K562 (cell line): ENCODE results near the gene MARS1. TPM values are rescaled to one million over a fixed set of nuclear protein-coding genes. Genes with fewer than 3 reads are reported as not detected.

Experiments
- ATAC-seq: fragments of 200-7000 bp; cut with Tn5 transposase; 3 replicates; pipeline ENCODE4 v1.9.1; 2020; ENCODE audit warnings: moderate library complexity
- BruUV-seq: library from RNA; stranded (reverse); fragments of 400-500 nt; replicated peaks from 2 replicates; lab custom pipeline; 2021; lab: Mats Ljungman, UMichigan
- CTCF ChIA-PET: fragments of 300-600 bp; formaldehyde crosslinking; extraction: SDS; loops from one replicate; lab custom pipeline; 2021; ENCODE audit warnings: low intra/inter-chr PET ratio; lab: Yijun Ruan, JAX
- POLR2A ChIA-PET: fragments of 300-600, 350-650 bp; sonication (Branson Sonifier 250); formaldehyde crosslinking; extraction: SDS; loops from one replicate; lab custom pipeline; 2021; ENCODE audit warnings: antibody characterized with exemption, inconsistent platforms; lab: Yijun Ruan, JAX
- DNase-seq, 4 experiments: peaks; one replicate each; pipeline versions ENCODE4 v3.0.0 to v3.0.0-alpha.2; 2011 to 2018; ENCODE audit warnings: low spot score in 3 of 4, mixed read lengths in 3 of 4; ENCODE audit errors: extremely low read depth in 1 of 4
- FAIRE-seq: peaks from 2 replicates; lab custom pipeline; 2011; peaks lifted over from hg19 to GRCh38; lab: Jason Lieb, UNC
- H2AFZ ChIP-seq: 2 replicates; pipeline ENCODE4 v1.6.0; 2011; ENCODE audit warnings: low read depth, low read length, control low read depth, inconsistent platforms
- H3K27ac ChIP-seq: fragments of 200-600 bp; 3 replicates; pipeline ENCODE4 v1.8.0; 2011; ENCODE audit warnings: low read depth, mild to moderate bottlenecking, control low read depth, inconsistent platforms, low read length, moderate library complexity, mixed read lengths; ENCODE audit errors: extremely low read depth
- H3K27me3 ChIP-seq, 2 experiments: fragments of 300-600 bp in 1 of 2; 2 replicates in 1 of 2; 3 replicates in 1 of 2; pipeline versions ENCODE4 v1.6.0 to v1.8.0; 2011; ENCODE audit warnings: inconsistent platforms in 2 of 2, low read length in 2 of 2, mild to moderate bottlenecking in 1 of 2, mixed read lengths in 1 of 2, moderate library complexity in 1 of 2; ENCODE audit not compliant: control insufficient read depth in 2 of 2, insufficient read depth in 2 of 2
- H3K36me3 ChIP-seq: fragments of 300-600 bp; 3 replicates; pipeline ENCODE4 v1.8.0; 2011; ENCODE audit warnings: mild to moderate bottlenecking, low read length, inconsistent platforms; ENCODE audit not compliant: control insufficient read depth, insufficient read depth
- H3K4me1 ChIP-seq, 2 experiments: fragments of 200-600 bp in 1 of 2; replicated peaks in 1 of 2; 2 replicates in 1 of 2; 3 replicates in 1 of 2; pipeline versions ENCODE4 v1.5.1 to v1.8.0; 2011; ENCODE audit warnings: inconsistent platforms in 2 of 2, low read length in 2 of 2, mild to moderate bottlenecking in 1 of 2, mixed read lengths in 1 of 2, moderate library complexity in 1 of 2; ENCODE audit not compliant: control insufficient read depth in 2 of 2, insufficient read depth in 2 of 2
- H3K4me2 ChIP-seq: 2 replicates; pipeline ENCODE4 v1.6.1; 2011; ENCODE audit warnings: low read length, control low read depth, inconsistent platforms, mixed read lengths; ENCODE audit not compliant: insufficient read depth
- H3K4me3 ChIP-seq: fragments of 200-600 bp; sonication (generic), shearing (Covaris generic); 2 replicates; pipeline ENCODE4 v1.5.1; 2016; ENCODE audit warnings: control low read depth, inconsistent platforms
- H3K79me2 ChIP-seq: fragments of 200-600 bp; 3 replicates; pipeline ENCODE4 v1.8.0; 2011; ENCODE audit warnings: low read length, inconsistent platforms; ENCODE audit not compliant: control insufficient read depth, insufficient read depth
- H3K9ac ChIP-seq, 2 experiments: 2 replicates each; pipeline versions ENCODE4 v1.6.0 to v1.6.1; 2011; ENCODE audit warnings: low read depth in 2 of 2, low read length in 2 of 2, control low read depth in 1 of 2, inconsistent platforms in 1 of 2, mild to moderate bottlenecking in 1 of 2, mixed read lengths in 1 of 2; ENCODE audit not compliant: insufficient read depth in 1 of 2
- H3K9me1 ChIP-seq: one replicate; pipeline ENCODE4 v1.6.0; 2011; ENCODE audit warnings: inconsistent platforms, mild to moderate bottlenecking, low read length, moderate library complexity; ENCODE audit not compliant: control insufficient read depth, insufficient read depth
- H3K9me3 ChIP-seq: replicated peaks from 2 replicates; pipeline ENCODE4 v1.5.1; 2011; ENCODE audit warnings: low read depth, low read length, inconsistent platforms; ENCODE audit not compliant: control insufficient read depth, insufficient read depth
- H4K20me1 ChIP-seq: replicated peaks from 2 replicates; pipeline ENCODE4 v1.6.1; 2011; ENCODE audit warnings: low read length, inconsistent platforms, mixed read lengths; ENCODE audit not compliant: control insufficient read depth, insufficient read depth
- MAZ ChIP-seq, 2 experiments: fragments of 450-650 bp in 1 of 2; sonication (generic) in 1 of 2; formaldehyde crosslinking; IDR thresholded peaks in 1 of 2; conservative IDR thresholded peaks in 1 of 2; 2 replicates each; pipeline versions ENCODE4 v1.4.0 to v1.5.0; 2020; ENCODE audit warnings: mild to moderate bottlenecking in 1 of 2, missing genetic modification reagents in 1 of 2
- ZNF184 ChIP-seq: sonication (generic); formaldehyde crosslinking; IDR thresholded peaks from 2 replicates; pipeline ENCODE4 v1.5.0; 2020; ENCODE audit warnings: missing genetic modification reagents
- ZNF740 ChIP-seq, 3 experiments: fragments of 200-800 bp in 1 of 3; sonication (Bioruptor generic) in 1 of 3; sonication (generic) in 1 of 3; formaldehyde crosslinking in 1 of 3; IDR thresholded peaks; 2 replicates each; pipeline versions ENCODE4 v1.6.1 to v1.8.0; 2016 to 2022; ENCODE audit warnings: mild to moderate bottlenecking in 2 of 3, missing compliant biosample characterization in 2 of 3, missing genetic modification characterization in 2 of 3, missing genetic modification reagents in 1 of 3
- WGBS: fragments of 100-300 bp; shearing (Covaris generic); methylation state at CpG from one replicate; pipeline ENCODE4 v1.1.6; 2016; ENCODE audit warnings: low coverage, mixed read lengths; ENCODE audit not compliant: insufficient coverage; ENCODE audit errors: missing lambda C conversion rate; 5-methylcytosine and 5-hydroxymethylcytosine counted together
- in situ Hi-C: fragments of 300-500 bp; cut with MboI; formaldehyde crosslinking; loops from 4 replicates; pipeline ENCODE4 v1.15.0; 2018; ENCODE audit warnings: inconsistent platforms, mixed read lengths
- intact Hi-C: fragments of 100-400 bp; cut with micrococcal nuclease; formaldehyde crosslinking; loops from 2 replicates; pipeline ENCODE4 v1.14.2; 2022
- polyA plus RNA-seq, 8 experiments: library from polyadenylated mRNA; depleted of rRNA in 4 of 8; stranded (reverse) in 5 of 8; unstranded in 3 of 8; fragments of >200 nt; fragmentation: Nextera tagmentation in 2 of 8; fragmentation: Illumina TruSeq in 1 of 8; extraction: Ambion mirVana in 2 of 8; extraction: Trizol in 1 of 8; gene quantifications; 2 replicates each; pipeline versions ENCODE4 v1.2.1 to v1.2.3, GENCODE V29; 2011 to 2014; ENCODE audit warnings: inconsistent platforms in 1 of 8, missing spikeins in 1 of 8
- total RNA-seq, 7 experiments: library from RNA; depleted of rRNA in 6 of 7; stranded (reverse); fragments of >200 nt in 6 of 7; fragmentation: Illumina TruSeq in 2 of 7; extraction: Trizol in 2 of 7; gene quantifications; 2 replicates each; pipeline versions ENCODE4 v1.2.1 to v1.2.3, GENCODE V29; 2011 to 2021; ENCODE audit warnings: low replicate concordance in 1 of 7

Gene MARS1
- total and polyA plus RNA-seq, 9 of the 15 experiments (the other 6 are each of a cell fraction or from before 2014, with no cell fraction given), result 117 to 382 (median 220) TPM

GRCh38 chr12:57476993-57477709 is 10.7 kb upstream of the MARS1 start:
- Histone ChIP-seq H3K9me3 (no peaks in the 10 kb centered on the region), H3K4me1 (peaks cover 39 to 51% of the 10 kb centered on the region in 2 experiments), H3K4me2 (no peak overlapping the region)
- POLR2A ChIA-PET, result interaction anchor here (0.6 to 1.0 kb wide), 4 partner anchors 41 to 249 kb away, joined by 3 to 5 read pairs (median 4); partner anchors contain the start of gene DDIT3
- 87% methylated on average over 10 of the region's 15 CpGs for WGBS
- 0 out of 2 replicates have a peak, but pooled peaks have one; percentile 4 for TF ChIP-seq ZNF740 (CRISPR knock-in tag; IDR thresholded peaks at IDR 0.05)
- TF ChIP-seq ZNF740 (tag; IDR thresholded peaks at IDR 0.05), result 0 out of 4 replicates have a peak, but pooled peaks of 1 of the 2 experiments have one; percentile 9
- 0 out of 4 replicates have a peak, but pooled peaks of 1 of the 2 experiments have one; percentile 2 for TF ChIP-seq MAZ (CRISPR knock-in tag; conservative IDR thresholded peaks at IDR 0.05 in 1 of 2, IDR thresholded peaks at IDR 0.05 in 1 of 2)
- no peak for TF ChIP-seq ZNF184
- TF ChIP-seq, all 486 proteins: peak for 2
- H3K27me3 ChIP-seq, result peaks cover 0 to 4% of the 10 kb centered on the region in 2 experiments; a peak in 1 of 5 replicates
- peak overlapping the region; percentile 61; the same call in 2 of the 3 replicates for H3K27ac ChIP-seq
- intact Hi-C loops (no loop called here), in situ Hi-C loops (no loop called here)
- H4K20me1 ChIP-seq, result no peaks in the 10 kb centered on the region
- H3K9me1 ChIP-seq, result no peaks in the 10 kb centered on the region
- no peak overlapping the region for H3K4me3 ChIP-seq
- FAIRE-seq (no peak), ATAC-seq (no peak), DNase-seq (no peak)
- TSS peak; percentile 65 for BruUV-seq
- peak overlapping the region; percentile 47 to 60; a peak in 3 of 4 replicates for H3K9ac ChIP-seq
- CTCF ChIA-PET, result no interaction called here
- H3K79me2 ChIP-seq, result no peaks in the 10 kb centered on the region
- peak overlapping the region; percentile 93 for H2AFZ ChIP-seq
- no peaks in the 10 kb centered on the region for H3K36me3 ChIP-seq
